ENCODE measurements around the gene ZBTB45.

ZBTB45 gene

DNA sequence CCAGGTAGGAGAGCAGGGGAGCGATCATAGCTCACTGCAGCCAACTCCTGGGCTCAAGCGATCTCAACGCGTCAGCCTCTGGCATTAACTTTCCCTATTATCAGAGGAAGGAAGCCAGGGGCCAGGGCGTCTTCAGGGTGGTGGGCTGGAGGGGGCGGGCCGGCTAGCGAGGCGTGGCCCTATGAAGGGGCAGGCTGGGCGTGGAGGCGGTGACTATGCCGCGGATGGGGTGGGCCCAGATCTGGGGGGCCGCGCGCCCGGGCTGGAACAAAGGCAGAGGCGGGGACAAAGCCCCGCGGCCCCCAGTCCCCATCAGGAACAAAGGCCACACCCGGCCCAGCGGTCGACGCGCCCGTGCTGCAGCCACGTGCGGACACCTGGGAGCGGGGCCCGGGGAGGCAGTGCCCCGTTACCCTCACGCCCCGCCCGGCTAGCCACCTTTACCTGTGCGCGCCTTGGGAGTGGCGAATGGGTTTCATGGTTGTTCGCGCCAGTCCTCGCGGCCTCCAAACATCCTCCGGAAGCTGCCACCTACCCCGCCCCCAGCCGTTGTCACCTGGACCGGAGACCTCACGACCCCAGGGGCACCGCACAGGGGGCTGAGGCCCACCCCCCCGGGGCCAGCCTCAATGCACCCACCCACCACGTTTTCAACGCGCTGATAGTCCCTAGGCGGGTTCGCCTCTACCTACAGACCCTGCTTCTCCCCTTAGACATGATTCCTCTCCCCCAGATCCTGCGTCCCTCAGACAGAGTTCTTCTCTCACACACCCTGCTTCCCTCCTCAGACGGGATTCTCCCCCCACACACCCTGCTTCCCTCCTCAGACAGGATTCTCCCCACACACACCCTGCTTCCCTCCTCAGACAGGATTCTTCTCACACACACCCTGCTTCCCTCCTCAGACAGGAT lies 18.9 kb upstream of the ZBTB45 start:
- no peak for DNase-seq (ENCODE audit: low read depth)

GRCh38 chr19:58536852-58537798 lies 17.5 kb upstream of the ZBTB45 start:
- no peak for DNase-seq (ENCODE audit: low read depth)

GRCh38 chr19:58535857-58536256 lies 16.2 kb upstream of the ZBTB45 start:
- no peak for DNase-seq (ENCODE audit: low read depth)

DNA sequence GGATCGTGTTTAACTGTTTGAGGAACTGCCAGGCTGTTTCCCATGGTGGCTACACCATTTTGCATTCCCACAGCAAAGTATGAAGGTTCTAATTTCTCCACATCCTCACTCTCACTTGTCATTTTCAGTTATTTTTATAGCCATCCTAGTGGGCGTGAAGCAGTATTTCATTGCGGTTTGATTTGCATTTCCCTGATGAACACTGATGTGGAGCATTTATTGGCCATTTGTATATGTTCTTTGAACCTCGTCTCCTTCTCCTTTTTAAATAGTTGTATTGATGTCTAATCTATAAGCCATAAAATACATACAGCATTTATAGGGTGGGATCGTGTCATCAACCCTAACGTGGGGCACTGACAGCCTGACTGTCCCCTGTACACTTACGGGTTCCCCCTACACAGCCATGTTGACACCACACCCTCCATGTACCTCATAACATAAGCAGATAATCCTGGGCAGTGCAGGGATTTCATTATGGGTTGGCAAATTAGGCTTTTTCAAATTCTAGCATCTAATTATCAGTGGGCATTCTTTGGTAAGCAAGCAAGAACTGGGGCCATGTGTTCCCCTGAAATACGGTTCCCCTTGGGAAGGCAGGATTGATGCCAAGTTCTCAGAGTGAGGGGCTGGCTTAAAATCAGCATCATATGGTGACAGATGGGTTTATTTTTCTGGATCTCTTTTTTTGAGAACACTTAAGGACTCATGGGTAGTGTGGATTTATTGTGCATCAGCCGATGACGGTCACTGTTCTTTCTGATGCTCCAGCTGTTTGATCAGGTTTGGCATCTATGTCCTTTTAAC lies 11.6 kb upstream of the ZBTB45 start:
- no peak for DNase-seq (ENCODE audit: low read depth)

GRCh38 chr19:58529405-58529804 lies 9.8 kb upstream of the ZBTB45 start:
- DNase-seq (ENCODE audit: low read depth), result no peak

DNA sequence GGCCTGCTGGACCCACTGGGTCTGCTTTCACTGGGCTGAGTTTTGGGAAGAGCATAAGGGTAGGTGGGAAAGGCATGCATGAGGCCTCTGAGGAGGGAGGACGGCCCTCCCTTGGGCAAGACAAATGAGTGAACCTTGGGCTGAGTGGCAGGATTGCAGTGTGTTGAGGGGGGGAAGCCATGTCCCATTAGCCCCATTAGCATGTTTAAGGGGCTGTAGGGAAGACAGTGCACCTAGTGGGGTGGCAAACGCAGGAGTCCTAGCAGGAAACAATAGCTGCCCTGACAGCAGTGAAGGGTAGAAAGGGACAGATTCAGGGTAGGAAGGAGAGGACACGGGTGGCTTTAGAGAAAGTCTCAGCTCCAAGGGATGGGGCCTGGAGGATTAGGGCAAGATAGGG lies 3.1 kb upstream of the ZBTB45 start:
- DNase-seq (ENCODE audit: low read depth), result no peak

DNA sequence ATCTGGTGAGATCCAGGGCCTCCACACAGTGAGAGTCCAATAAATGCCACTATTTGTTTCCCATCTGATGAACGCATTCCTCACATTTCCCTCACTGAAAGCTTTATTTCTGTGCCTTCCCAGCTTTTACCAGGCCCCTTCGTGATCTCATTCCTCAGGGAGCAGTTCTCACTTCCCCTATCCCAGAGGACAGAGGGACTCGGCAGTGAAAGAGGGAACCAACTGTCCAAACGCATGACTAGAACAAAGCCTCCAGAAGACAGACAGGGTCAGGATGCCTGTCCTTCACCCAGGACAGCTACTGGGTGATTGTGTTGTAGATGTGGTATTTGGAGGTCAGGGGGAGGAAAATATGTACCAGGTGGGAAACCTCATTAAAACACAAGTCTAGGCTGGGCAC lies 2.0 kb upstream of the ZBTB45 start:
- no peak for DNase-seq (ENCODE audit: low read depth)

DNA sequence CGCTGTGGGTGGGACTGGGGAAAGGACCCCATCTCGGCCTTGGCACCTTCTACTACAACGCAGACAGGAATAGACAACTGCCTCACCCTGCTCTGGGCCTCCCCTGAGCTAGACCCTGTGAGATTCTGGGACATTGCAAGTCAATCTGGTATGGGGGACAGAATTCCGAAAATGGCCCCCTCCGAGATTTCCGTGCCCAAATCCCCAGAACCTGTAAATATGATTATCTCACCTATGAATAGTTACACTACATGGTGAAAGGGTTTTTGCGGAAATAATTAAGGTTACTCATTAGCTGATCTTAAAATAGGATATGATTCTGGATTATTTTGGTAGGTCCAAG lies 618 bp upstream of the ZBTB45 start:
- DNase-seq (ENCODE audit: low read depth), result no peak

DNA sequence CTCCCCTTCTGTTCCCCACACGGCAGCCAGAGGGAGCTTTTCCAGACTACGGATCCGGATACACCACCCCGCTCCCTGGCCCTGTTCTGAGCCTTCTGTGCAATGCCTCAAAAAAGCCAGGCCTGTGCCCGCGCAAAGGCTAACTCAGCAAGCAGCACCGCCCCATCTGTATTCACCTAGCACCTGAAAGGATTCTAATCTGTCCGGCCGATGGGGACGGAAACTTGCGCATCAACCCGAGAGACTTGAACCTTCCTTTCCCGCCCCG lies 589 bp downstream of the ZBTB45 start:
- DNase-seq (ENCODE audit: low read depth), result peak; percentile 22

- DNase-seq (ENCODE audit: low read depth), result no peak
These were observed 1.1 kb downstream of the ZBTB45 start for GRCh38 chr19:58518256-58519086.

GRCh38 chr19:58516964-58517833 lies 2.4 kb downstream of the ZBTB45 start:
- DNase-seq (ENCODE audit: low read depth), result no peak

DNA sequence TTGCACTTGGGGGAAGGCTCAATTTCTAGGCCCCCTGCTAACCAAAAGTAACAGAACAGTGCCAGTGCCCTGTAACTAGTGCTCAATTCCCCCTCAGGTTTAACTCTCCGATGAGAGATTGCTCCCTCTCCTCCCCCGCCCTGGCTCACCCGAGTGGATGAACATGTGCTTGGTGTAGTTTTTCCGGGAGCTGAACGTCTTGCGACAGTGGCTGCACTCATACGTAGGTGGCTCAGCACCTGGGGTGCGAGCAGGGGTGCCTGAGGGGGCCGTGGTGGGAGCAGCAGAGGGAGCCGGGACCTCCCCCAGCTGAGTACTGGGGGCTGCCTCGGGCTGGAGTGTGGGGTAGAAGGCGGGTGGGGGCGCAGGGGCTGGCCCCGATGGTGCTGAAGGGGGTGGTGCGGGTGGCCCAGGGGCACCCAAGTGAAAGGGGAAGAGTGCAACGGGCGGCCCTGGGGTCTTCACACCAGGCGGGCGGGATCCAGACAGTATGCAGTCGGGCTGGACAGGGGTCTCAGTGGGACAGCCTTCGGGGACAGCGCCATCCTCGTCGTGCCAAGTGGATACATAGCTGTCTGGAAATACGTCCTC lies 3.3 kb downstream of the ZBTB45 start:
- no peak for DNase-seq (ENCODE audit: low read depth)

DNA sequence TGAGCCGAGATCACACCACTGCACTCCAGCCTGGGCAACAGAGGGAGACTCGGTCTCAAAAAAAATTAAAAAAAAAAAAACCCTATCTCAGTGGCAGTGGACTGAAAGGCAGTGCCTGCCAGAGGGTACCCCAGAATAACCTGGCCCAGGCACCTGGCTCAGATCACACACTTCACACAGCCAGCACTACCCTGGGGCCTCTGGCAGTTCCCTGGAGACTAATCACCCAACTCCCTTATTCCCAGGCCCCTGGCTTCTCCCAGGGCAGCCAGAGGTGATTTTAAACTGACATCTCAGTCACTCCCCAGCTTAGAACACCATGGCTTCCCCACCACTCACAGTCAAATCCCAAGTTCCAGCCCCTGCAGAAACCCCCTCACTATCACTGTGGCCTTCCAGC lies 4.4 kb downstream of the ZBTB45 start:
- no peak for DNase-seq (ENCODE audit: low read depth)

DNA sequence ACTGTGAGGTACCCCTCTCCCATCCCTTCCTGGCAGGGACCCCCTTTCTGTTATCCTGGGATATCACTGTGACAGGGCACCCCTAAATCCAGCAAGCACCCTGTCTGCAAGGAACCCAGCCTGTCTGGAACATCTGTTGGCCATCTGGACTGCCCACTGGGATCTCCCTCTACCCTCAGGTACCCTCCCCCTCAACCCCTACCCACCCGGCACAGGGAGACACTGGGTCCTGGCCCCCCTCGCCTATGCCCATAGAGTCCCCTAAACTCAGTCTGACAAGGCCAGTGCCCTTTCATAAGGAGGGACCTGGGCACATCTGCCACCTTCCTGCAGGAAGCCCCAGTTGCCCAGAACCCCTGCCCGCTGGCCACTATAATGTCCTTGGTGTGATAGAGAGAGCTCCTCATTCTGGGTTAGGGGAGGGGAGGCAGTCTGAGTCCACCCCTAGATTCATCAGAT lies 5.0 kb downstream of the ZBTB45 start:
- no peak for DNase-seq (ENCODE audit: low read depth)

GRCh38 chr19:58513694-58514563 lies 5.7 kb downstream of the ZBTB45 start:
- DNase-seq (ENCODE audit: low read depth), result peak; percentile 85

DNA sequence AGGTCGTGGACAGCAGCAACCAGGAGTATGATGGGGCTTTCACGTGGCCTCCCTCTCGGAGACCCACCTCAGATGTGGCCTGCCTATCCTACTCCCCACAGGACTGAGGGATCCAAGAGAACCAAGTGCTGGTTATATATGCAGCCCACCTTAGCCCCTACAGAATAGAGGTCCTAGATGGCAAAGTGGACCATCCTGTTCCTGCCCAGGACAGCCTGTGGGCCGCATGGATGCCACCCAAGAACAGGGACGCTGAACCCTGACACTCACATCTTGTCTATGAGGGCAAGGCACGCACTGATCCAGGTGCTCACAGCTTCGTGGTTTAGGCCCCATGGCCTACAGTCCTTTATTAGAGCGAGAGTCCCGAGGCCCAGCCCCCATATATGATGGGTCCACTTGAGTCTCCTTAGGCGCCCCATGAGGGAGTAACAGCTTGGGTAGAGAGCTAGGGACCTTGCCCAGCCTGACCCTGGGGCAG lies 6.4 kb downstream of the ZBTB45 start:
- no peak for DNase-seq (ENCODE audit: low read depth)

GRCh38 chr19:58511353-58512208 lies 8.0 kb downstream of the ZBTB45 start, which contains the start of gene SLC27A5:
SLC27A5 (minus strand) TSS chr19:58511992; CDS start chr19:58511955, 37 bp downstream.
- no peak for DNase-seq (ENCODE audit: low read depth)

Data from T-helper 22 cell (primary cell).